Lower leg skin (tissue), 3 donors: ENCODE measurements around the gene ARMS2.

ENCODE experiments used
- POLR2A ChIP-seq, 2 donors: fragments of 450-650 bp; IDR thresholded peaks; one replicate each; pipeline ENCODE4 v1.6.1; 2016 to 2017; ENCODE audit warnings: antibody characterized with exemption in 2 of 2, mild to moderate bottlenecking in 1 of 2, moderate library complexity in 1 of 2
- TF ChIP-seq, protein P1 (sequence below), 3 donors: fragments of 450-650 bp; IDR thresholded peaks; one replicate each; pipeline ENCODE4 v1.5.1; 2016; ENCODE audit warnings: antibody characterized with exemption in 3 of 3, mild to moderate bottlenecking in 3 of 3, moderate library complexity in 2 of 3

- TF ChIP-seq, protein P1, sequence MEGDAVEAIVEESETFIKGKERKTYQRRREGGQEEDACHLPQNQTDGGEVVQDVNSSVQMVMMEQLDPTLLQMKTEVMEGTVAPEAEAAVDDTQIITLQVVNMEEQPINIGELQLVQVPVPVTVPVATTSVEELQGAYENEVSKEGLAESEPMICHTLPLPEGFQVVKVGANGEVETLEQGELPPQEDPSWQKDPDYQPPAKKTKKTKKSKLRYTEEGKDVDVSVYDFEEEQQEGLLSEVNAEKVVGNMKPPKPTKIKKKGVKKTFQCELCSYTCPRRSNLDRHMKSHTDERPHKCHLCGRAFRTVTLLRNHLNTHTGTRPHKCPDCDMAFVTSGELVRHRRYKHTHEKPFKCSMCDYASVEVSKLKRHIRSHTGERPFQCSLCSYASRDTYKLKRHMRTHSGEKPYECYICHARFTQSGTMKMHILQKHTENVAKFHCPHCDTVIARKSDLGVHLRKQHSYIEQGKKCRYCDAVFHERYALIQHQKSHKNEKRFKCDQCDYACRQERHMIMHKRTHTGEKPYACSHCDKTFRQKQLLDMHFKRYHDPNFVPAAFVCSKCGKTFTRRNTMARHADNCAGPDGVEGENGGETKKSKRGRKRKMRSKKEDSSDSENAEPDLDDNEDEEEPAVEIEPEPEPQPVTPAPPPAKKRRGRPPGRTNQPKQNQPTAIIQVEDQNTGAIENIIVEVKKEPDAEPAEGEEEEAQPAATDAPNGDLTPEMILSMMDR (IDR thresholded peaks at IDR 0.05) = no peak
- no peak for TF ChIP-seq POLR2A (IDR thresholded peaks at IDR 0.05)
These were observed 39.8 kb downstream of the ARMS2 start for GRCh38 chr10:122494173-122494820.
